GM12891 (cell line): ENCODE measurements around the gene COL20A1.

Experiments
- PAX5 ChIP-seq: IDR thresholded peaks from 2 replicates; pipeline ENCODE4 v1.6.1; 2011; ENCODE audit warnings: low read length, moderate library complexity, mild to moderate bottlenecking; ENCODE audit not compliant: insufficient read depth, severe bottlenecking
- POLR2A ChIP-seq: IDR thresholded peaks from 2 replicates; pipeline ENCODE4 v1.6.1; 2011; ENCODE audit warnings: low read depth, low read length, control low read depth
- POLR2AphosphoS5 ChIP-seq: IDR thresholded peaks from 2 replicates; pipeline ENCODE4 v1.6.1; 2011; ENCODE audit warnings: low read depth, low read length, control low read depth
- SPI1 ChIP-seq: IDR thresholded peaks from 2 replicates; pipeline ENCODE4 v1.6.1; 2011; ENCODE audit warnings: low read depth, low read length, control low read depth
- TAF1 ChIP-seq: IDR thresholded peaks from 2 replicates; pipeline ENCODE4 v1.6.1; 2011; ENCODE audit warnings: low read depth, low read length, control low read depth

DNA sequence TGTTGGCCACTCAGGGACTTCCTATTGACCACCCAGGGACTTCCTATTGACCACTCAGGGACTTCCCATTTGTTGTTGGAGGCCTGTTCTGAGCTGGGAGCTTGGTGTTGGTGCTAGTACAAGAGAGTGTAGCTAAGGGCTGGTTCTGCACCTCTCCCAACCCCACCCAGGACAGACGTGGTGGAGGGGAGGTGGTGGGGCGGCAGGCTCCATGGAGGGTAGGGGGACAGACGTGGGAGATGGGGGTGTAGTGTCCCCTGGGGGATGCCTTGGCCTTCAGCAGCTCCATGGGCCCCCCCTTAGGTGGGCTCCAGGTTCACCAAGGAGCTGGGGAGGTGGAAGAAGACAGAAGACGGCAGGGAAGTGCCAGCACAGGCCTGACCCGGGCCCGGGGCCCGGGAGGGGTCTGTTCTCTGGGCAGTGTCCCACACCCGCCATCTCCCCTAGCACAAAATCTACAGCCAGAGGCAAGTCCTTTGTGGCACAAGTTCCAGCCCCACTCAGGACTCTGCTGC lies 34.3 kb downstream of the COL20A1 start:
- no peak for TF ChIP-seq POLR2A
- no peak for TF ChIP-seq SPI1
- TF ChIP-seq POLR2AphosphoS5 = no peak
- TF ChIP-seq TAF1 = no peak
- no peak for TF ChIP-seq PAX5
